Stimulated activated memory B cell treated with anti-CD40 and anti-IgM and Interleukin-4, amounts not matched to agents 10 μg/mL and 1 μg/mL and 100 μg/mL, for 72 hours (primary cell): ENCODE measurements around the gene CFAP61.

Source experiments
- ATAC-seq: fragments of 150-1000 bp; cut with Tn5 transposase; 2 replicates; pipeline ENCODE4 v1.10.0; 2021
- H3K27ac Mint-ChIP-seq: one replicate; pipeline ENCODE4 v1.8.0; 2022; ENCODE audit warnings: mild to moderate bottlenecking, mixed read lengths
- H3K27me3 Mint-ChIP-seq: one replicate; pipeline ENCODE4 v1.8.0; 2022; ENCODE audit warnings: mixed read lengths
- H3K36me3 Mint-ChIP-seq: one replicate; pipeline ENCODE4 v1.8.0; 2022; ENCODE audit warnings: mixed read lengths
- H3K4me1 Mint-ChIP-seq: one replicate; pipeline ENCODE4 v1.8.0; 2022; ENCODE audit warnings: mixed read lengths
- H3K4me3 Mint-ChIP-seq: one replicate; pipeline ENCODE4 v1.8.0; 2022; ENCODE audit warnings: mild to moderate bottlenecking, moderate library complexity, mixed read lengths
- H3K9me3 Mint-ChIP-seq: one replicate; pipeline ENCODE4 v1.8.0; 2022; ENCODE audit warnings: mixed read lengths

CFAP61 gene

DNA sequence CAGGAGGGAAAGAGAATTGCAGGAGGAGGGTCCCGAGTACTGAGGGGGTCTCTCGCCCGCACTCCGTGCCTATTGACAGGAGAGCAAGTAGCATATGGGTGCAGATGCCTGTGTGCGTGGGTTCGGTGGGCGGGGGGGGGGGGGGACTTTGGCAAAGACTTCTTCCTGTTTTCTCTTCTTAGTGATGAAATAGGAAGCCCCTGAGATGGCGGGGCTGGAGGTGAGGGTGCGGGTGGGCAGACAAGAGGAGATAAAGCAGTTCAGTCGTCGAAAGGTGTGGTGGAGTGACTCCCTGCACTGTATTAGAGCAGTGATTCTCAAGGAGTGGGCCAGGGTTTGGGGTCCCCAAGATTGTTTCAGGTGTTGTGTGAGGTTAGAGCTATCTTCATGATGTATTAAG is 31.4 kb upstream of the CFAP61 start:
- Mint-ChIP-seq H3K4me1 (peaks cover 59% of the 10 kb centered on the region), H3K27ac (no peak overlapping the region), H3K9me3 (no peaks in the 10 kb centered on the region), H3K36me3 (peaks cover 20% of the 10 kb centered on the region), H3K27me3 (no peaks in the 10 kb centered on the region), H3K4me3 (no peak overlapping the region)
- no peak for ATAC-seq

DNA sequence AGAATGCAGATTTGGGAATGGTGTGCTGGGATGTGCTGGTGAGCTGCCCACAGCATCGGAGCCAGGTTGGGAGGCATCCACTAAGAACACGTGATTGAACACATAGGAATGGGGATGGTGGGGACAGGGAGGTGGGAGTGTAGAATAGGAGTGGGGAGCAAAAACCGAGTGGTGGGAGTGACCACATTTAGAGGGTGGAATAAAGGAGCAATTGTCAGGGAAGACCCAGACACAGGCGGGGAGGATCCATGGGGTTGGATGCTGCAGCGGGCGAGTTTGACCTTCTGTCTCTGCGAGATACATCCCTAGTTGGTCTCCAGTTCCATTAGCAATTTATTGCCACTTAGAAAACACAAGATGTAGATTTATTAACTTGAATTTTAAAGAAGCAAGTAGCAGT is 30.5 kb upstream of the CFAP61 start:
- Mint-ChIP-seq H3K27me3 (no peaks in the 10 kb centered on the region), H3K36me3 (peaks cover 20% of the 10 kb centered on the region)

DNA sequence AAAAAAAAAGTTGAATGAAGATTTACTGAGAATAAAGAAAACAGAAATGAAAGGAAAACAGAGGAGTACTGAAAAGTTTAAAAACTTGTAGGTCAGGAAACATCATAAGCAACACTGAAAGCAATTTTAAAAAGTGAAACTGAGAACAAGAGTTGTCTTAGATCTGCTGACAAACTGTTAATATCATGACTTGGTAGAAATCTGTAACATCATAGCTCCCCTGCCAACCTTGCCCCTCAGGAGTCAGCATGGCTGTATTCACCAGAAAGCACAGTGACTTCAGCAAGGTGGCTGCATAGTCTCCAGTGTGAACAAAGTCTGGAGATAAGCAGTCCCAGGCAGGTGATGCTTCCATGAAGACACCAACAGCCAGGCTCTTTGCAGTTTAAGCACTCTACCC is 29.8 kb upstream of the CFAP61 start:
- no peaks in the 10 kb centered on the region for H3K27me3 Mint-ChIP-seq
- H3K36me3 Mint-ChIP-seq: peaks cover 20% of the 10 kb centered on the region
- peaks cover 51% of the 10 kb centered on the region for H3K4me1 Mint-ChIP-seq
- H3K4me3 Mint-ChIP-seq: no peak overlapping the region
- no peak for ATAC-seq
- H3K9me3 Mint-ChIP-seq: no peaks in the 10 kb centered on the region
- no peak overlapping the region for H3K27ac Mint-ChIP-seq

More for the DNA sequence above, 30.5 kb upstream of the CFAP61 start:
- Mint-ChIP-seq H3K9me3 (no peaks in the 10 kb centered on the region), H3K4me3 (no peak overlapping the region), H3K4me1 (peaks cover 56% of the 10 kb centered on the region), H3K27ac (no peak overlapping the region)
- ATAC-seq: no peak

DNA sequence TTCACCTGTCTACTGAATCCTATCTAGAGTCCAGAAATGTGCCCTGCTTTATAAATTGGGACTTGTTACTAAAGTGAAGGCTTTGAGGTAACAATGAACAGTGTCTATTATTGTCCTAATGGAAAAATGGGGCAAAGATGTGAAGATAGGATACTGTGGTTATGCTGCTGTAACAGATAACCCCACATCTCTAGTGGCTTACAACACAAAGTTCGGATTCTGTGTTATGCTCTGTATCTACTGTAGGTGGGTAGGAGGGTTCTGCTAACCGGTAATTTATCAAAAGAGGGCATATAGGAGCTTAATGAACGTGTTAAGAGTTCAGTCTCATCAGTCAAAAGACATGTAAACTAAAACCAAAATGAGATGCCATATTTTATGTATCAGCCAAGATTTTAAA is 28.9 kb upstream of the CFAP61 start:
- Mint-ChIP-seq H3K4me1 (peaks cover 42% of the 10 kb centered on the region), H3K27me3 (no peaks in the 10 kb centered on the region), H3K4me3 (no peak overlapping the region), H3K9me3 (no peaks in the 10 kb centered on the region), H3K27ac (no peak overlapping the region), H3K36me3 (peaks cover 22% of the 10 kb centered on the region)
- ATAC-seq: no peak

DNA sequence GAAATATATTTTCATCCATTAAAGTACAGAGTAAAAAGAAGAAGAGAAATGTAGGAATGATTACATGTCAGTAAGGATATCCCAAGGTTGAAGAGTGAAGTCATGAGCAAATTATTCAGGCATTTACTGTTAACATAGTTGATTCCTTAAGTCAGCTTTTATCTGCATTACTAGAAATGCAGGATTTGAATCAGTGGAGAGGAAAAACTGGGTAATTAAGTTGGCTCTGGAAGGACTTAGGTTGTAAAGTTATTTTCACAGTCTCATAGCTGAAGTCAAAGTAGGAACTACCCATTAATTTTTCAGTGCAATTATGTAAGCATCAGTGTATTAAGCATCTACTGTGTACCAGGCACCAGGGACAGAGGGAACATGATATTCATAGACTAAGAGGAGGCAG is 27.4 kb upstream of the CFAP61 start:
- Mint-ChIP-seq H3K9me3 (no peaks in the 10 kb centered on the region), H3K27me3 (no peaks in the 10 kb centered on the region), H3K36me3 (peaks cover 22% of the 10 kb centered on the region), H3K4me1 (peaks cover 28% of the 10 kb centered on the region), H3K4me3 (no peak overlapping the region), H3K27ac (peak overlapping the region; percentile 26)
- no peak for ATAC-seq

DNA sequence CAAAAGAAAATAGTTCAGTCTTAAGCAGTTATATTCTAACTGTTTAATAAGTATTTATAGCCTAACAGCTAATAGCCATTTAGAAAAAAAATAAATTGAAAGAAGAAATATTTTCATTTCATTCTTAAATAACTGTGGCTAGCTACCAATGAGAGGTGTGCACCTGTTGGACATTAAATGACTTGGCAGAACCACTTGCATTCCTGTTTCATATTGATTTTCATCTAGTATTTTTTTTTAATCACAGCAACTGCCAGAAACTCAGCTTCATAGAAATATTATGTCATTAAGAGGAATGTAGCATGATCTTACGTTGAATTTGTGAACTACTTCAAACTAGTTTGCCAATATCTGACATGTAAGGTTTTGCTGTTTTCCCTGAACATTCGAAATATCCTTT is 25.0 kb upstream of the CFAP61 start:
- no peaks in the 10 kb centered on the region for H3K27me3 Mint-ChIP-seq
- H3K4me1 Mint-ChIP-seq: peaks cover 7% of the 10 kb centered on the region
- no peak overlapping the region for H3K4me3 Mint-ChIP-seq
- peaks cover 23% of the 10 kb centered on the region for H3K36me3 Mint-ChIP-seq
- no peaks in the 10 kb centered on the region for H3K9me3 Mint-ChIP-seq
- no peak overlapping the region for H3K27ac Mint-ChIP-seq
- no peak for ATAC-seq

DNA sequence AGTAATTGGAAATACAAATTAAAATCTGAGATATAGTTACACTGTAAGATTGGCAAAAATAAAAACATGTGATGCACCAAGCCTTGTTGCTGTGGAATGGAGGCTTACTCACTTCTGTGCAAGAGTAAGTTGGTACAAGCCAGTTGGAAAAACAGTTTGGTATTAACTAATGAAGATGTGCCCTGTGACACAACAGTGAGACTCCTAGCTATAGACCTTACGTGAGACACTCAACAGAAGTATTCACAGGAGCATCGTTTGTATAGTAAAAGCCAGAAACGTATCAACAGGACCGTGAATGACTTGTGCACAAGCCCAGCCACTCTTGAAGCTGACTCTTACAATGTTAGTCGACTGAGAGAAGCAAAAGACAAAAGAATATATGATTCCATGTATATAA is 20.5 kb upstream of the CFAP61 start:
- Mint-ChIP-seq H3K27me3 (no peaks in the 10 kb centered on the region), H3K36me3 (peaks cover 35% of the 10 kb centered on the region), H3K4me1 (peaks cover 2% of the 10 kb centered on the region), H3K9me3 (no peaks in the 10 kb centered on the region), H3K27ac (no peak overlapping the region), H3K4me3 (no peak overlapping the region)
- ATAC-seq: no peak

DNA sequence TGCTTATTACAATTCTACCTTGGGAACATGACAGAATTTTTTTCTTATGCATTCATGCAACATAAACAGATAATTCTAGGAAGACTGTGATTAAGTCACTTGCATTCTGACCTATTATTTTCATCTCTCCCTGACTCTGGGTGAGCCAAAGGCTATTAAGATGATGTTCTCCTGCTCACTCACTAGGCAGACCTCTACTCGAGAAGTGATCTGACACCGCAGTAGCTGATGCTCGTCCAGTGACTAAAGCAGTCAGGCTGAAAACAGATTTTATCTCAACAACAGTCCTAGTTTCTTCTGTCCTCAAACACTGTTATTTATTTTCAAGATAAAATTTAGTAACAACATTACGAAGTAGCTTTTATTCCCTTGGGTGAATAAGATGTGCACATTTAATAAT is 17.8 kb upstream of the CFAP61 start:
- Mint-ChIP-seq H3K27ac (no peak overlapping the region), H3K4me1 (peaks cover 6% of the 10 kb centered on the region), H3K4me3 (no peak overlapping the region), H3K9me3 (no peaks in the 10 kb centered on the region), H3K36me3 (peaks cover 42% of the 10 kb centered on the region), H3K27me3 (no peaks in the 10 kb centered on the region)
- no peak for ATAC-seq

DNA sequence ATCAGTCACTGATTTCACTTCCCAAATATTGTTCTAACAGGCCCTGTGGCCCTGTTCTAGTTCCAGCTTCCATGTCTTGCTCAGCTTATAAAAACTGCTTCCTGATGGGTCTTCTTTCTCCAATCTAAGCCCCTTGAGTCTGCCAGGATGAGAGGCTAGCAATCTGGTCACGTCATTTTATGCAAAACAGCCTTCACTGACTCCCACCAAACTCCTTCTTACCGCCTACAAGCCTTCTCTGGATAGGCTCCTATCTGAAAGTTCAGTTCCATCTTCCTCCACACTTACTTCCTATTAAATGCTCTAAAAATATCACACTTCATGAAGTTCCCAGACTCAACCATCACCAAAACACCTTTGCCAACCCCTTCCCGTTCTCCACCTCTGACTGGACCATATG is 15.6 kb upstream of the CFAP61 start:
- Mint-ChIP-seq H3K36me3 (peaks cover 41% of the 10 kb centered on the region), H3K4me3 (no peak overlapping the region), H3K4me1 (peaks cover 6% of the 10 kb centered on the region), H3K9me3 (no peaks in the 10 kb centered on the region), H3K27me3 (no peaks in the 10 kb centered on the region), H3K27ac (no peak overlapping the region)
- ATAC-seq: no peak

DNA sequence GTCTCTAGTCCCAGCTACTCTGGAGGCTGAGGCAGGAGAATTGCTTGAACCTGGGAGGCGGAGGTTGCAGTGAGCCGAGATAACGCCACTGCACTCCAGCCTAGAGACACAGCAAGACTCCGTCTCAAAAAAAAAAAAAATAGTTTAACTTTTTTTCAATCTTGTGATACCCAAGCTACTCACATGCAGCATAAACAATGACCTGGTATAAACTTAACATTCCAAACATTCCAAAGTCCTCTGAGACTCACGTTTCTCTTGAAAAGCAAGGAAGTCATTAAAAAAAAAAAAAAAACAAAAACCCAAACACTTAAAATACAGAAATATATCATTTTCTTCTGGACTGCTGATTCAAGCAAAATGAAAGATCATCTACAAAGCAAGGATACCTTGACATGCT is 14.4 kb upstream of the CFAP61 start:
- Mint-ChIP-seq H3K4me3 (no peak overlapping the region), H3K27me3 (no peaks in the 10 kb centered on the region), H3K9me3 (no peaks in the 10 kb centered on the region), H3K36me3 (peaks cover 45% of the 10 kb centered on the region), H3K4me1 (peaks cover 6% of the 10 kb centered on the region), H3K27ac (no peak overlapping the region)
- ATAC-seq: no peak

DNA sequence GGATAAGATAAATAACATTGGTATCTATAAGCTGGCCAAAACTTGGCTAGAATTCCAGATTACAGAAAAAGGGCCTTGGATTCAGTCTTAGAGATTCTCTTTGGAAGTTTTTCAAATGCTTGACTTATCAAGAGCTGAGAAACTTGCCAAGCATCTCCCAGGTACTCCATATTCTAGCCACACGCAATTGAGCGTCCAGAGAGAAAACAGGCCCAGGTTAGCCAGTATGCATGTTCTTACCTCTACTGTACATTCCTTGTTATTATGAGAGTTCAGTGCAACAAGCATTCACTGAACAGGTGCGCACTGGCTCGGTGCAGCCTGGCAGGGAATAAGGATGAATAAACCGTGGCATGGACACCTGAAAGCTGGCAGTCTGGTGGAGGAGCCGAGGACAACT is 13.7 kb upstream of the CFAP61 start:
- Mint-ChIP-seq H3K36me3 (peaks cover 51% of the 10 kb centered on the region), H3K4me1 (peaks cover 6% of the 10 kb centered on the region), H3K27ac (no peak overlapping the region), H3K9me3 (no peaks in the 10 kb centered on the region), H3K4me3 (no peak overlapping the region), H3K27me3 (no peaks in the 10 kb centered on the region)
- no peak for ATAC-seq

DNA sequence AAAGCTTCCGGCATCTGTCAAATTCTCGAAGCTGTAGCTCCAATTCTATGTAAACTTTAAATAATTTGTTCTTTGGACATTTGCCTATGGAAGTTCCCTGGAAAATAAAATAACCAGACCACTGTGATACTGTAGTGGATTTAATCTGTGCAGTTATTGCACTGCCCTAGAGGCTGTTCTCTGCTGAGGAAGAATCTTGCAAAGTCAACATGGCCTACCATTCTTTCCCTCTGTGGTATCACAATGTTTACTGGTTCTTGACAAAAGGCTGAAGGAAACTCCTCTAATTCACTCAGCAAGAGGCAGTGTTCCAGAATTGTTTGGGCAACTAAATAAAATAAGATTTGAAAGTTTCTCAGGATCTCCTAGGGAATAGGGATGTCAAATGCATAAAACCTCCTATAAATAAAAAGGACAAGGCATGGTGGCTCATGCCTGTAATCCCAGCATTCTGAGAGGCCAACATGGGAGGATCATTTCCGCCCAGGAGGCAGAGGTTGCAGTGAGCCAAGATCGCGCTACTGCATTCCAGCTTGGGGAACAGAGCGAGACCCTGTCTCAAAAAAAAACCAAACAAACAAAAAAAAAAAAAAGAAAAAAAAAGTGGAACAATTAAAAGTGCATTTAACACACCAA is 12.5 kb upstream of the CFAP61 start:
- Mint-ChIP-seq H3K27ac (no peak overlapping the region), H3K4me1 (peaks cover 12% of the 10 kb centered on the region), H3K9me3 (no peaks in the 10 kb centered on the region), H3K27me3 (no peaks in the 10 kb centered on the region), H3K36me3 (peaks cover 62% of the 10 kb centered on the region), H3K4me3 (no peak overlapping the region)
- no peak for ATAC-seq

DNA sequence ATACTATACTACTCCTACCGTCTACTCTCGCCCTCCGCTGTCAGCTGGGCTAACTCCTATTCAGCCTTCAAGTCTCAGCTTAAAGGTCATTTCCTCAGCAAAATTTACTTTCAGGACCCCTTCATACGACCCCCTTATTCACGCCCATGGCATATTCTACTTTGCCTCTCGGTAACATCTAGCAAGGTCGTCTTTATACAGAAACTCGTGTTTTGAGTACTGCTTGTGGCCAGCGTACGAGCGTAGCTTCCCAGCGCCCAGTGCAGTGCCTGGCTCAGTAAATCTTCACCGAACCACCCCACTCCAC is 612 bp upstream of the CFAP61 start:
- peak overlapping the region; percentile 94 for H3K27ac Mint-ChIP-seq
- H3K36me3 Mint-ChIP-seq: peaks cover 33% of the 10 kb centered on the region
- H3K9me3 Mint-ChIP-seq: no peaks in the 10 kb centered on the region
- no peaks in the 10 kb centered on the region for H3K27me3 Mint-ChIP-seq
- ATAC-seq: peak; percentile 39
- H3K4me1 Mint-ChIP-seq: peaks cover 17% of the 10 kb centered on the region
- H3K4me3 Mint-ChIP-seq: peak overlapping the region; percentile 95

DNA sequence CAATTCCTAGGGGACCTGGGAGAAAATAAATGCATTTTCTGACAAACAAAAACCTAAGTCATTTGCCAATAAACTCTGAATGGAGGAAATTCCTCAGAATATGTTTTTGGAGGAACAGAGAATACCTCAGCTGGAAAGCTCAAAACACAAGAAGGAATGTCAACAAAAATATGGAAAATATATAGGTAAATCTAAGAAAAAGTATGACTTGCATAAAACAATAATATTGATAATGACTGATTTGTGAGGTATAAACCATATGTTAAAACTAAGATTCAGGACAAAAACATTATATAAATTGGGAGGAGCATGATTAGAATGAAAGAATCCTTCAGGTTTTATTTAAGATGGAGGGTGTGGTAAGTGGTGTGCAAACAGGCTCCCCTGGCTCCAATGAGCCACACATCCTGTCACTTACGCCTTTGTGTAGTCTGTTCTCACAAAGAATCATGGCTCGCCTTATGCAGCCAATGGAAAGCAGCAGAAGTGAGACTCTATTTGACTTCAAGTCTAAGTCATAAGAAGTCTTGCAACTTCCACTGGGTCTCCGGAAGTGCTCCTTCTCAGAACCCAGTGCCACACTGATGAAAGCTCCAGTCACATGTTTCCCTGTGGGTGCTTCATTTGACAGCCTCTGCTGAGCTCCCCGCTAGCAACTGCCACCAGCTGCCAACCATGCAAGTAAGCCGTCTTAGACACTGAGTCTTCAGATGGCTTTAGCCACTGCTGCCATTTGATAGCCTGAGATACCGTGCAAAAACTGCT is 8.1 kb downstream of the CFAP61 start:
- Mint-ChIP-seq H3K4me3 (no peak overlapping the region), H3K27me3 (peaks cover 39% of the 10 kb centered on the region), H3K9me3 (no peaks in the 10 kb centered on the region), H3K36me3 (no peaks in the 10 kb centered on the region), H3K4me1 (no peaks in the 10 kb centered on the region), H3K27ac (no peak overlapping the region)
- no peak for ATAC-seq

DNA sequence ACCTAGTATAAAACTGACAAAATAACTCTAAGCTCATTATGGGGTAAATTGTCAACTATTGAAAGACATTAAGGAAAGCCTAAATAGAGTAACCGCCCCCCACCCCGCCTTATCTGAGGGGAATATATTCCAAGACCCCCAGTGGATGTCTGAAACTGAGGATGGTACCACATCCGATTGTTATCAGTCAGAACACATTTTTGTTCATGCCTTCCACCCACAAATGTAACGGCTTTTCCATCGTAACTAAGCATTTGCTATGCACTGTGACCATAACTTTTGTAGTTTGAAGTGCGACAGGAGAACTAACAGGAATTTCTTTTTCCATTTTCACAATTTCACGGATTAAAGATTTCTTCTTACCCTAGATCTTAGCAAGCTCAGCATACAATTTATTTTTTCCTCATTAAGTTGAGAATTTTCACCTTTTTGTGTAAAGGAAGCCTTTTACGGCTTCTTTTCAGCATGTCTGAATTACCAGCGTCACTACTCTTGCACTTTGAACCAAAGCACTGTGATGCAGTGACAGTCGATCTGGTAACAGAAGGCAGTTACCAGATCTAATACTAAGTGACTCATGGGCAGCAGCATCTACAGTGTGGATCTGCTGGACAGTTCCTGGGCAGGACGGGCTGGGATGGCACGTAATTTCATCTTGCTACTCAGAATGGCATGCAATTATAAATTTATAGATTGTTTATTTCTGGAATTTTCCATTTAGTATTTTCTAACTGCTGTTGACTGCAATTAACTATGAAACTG is 11.8 kb downstream of the CFAP61 start:
- H3K4me1 Mint-ChIP-seq: no peaks in the 10 kb centered on the region
- no peak overlapping the region for H3K27ac Mint-ChIP-seq
- no peak for ATAC-seq
- H3K36me3 Mint-ChIP-seq: no peaks in the 10 kb centered on the region
- peaks cover 44% of the 10 kb centered on the region for H3K27me3 Mint-ChIP-seq
- H3K4me3 Mint-ChIP-seq: no peak overlapping the region
- H3K9me3 Mint-ChIP-seq: no peaks in the 10 kb centered on the region

DNA sequence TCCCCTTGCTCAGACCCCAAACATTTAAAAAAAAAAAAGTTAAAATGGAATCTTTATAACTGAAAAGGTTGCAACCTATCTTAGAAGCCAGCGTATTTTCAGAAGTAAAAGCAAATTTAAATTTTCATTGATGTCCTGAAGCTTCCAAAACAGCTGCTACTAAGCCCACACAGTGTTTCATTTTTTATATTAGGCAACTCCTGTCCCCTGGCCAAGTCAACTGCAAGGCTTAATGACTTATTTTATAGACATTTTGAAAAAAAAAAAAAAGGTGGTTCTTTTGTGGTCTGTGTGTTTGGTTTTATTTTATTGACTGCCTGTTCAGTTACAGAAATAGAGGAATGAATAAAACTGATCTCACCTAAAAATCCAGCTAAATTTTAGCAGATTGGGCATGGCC is 13.0 kb downstream of the CFAP61 start:
- no peaks in the 10 kb centered on the region for H3K36me3 Mint-ChIP-seq
- H3K4me1 Mint-ChIP-seq: no peaks in the 10 kb centered on the region
- H3K27me3 Mint-ChIP-seq: peaks cover 44% of the 10 kb centered on the region
- ATAC-seq: no peak
- no peak overlapping the region for H3K4me3 Mint-ChIP-seq
- no peak overlapping the region for H3K27ac Mint-ChIP-seq
- H3K9me3 Mint-ChIP-seq: no peaks in the 10 kb centered on the region
